Measurements from ENCODE around the gene TFPI.

GRCh38 chr2:187419808-187420207 is 134.4 kb downstream of the TFPI start:
- TF ChIP-seq CTCF (conservative IDR thresholded peaks at IDR 0.05 in 1 of 2, IDR thresholded peaks at IDR 0.05 in 1 of 2; ENCODE audit: extremely low read depth in 1 of 2, insufficient read depth in 1 of 2, low read depth in 1 of 2, low read length in 2 of 2) = no peak
- no peak for TF ChIP-seq EZH2 (IDR thresholded peaks at IDR 0.05; ENCODE audit: borderline replicate concordance, low read length)

All from mammary epithelial cell (primary cell).